HK-2 (cell line): ENCODE measurements around the gene SETD1A.
A peak's percentile ranks its signal among the peaks of the same experiment; 100 is the strongest.
"Not testable (repeated sequence)": the region's sequence is repeated elsewhere in the genome, so short reads cannot be mapped to it uniquely, and the experiment has no call there.

Experiments
- DNase-seq: peaks from one replicate; pipeline ENCODE4 v3.0.0-alpha.2; 2018; ENCODE audit not compliant: unreplicated experiment

SETD1A gene

DNA sequence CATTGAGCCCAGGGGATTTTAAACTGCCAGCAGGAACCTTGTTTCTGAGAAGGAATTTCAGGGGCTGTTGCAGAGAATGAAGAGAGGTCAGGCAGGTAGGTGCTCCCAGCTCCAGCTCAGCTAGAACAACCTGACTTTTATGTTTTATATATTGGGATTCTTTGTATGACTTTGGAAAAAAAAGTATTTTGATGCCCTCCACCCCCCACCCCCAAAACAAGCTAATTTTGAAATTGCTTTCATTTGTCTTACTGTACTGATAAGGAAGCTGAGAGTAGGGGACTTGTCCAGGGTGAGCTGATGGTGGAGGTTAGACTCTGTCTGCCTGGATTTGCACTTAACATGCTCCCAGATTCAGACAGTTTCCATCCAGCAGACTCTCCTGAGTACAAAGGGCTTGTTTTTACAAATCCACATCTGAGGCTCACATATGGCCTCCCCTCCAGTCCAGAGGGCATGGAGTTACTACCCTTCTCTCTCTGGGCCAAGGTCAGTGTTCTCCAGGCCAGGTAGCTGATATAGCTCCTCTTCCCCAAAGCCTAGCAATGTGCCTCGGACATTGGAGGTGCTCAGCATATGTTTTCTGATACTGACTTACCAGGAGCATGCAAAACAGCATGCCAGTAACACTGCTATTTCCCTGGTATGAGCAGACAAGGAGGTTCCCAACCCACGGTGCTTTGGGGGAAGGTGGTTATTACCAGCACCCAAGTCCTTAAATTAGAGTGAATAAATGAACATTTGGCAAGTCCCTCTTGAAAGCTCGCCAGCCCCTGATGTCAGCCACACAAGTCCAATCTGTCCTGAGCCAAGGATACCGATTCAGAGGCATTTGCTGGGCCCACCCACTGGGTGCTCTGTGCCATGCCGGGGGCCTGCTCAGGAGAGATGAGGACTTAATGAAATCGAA lies 41.6 kb downstream of the SETD1A start:
- no peak for DNase-seq

DNA sequence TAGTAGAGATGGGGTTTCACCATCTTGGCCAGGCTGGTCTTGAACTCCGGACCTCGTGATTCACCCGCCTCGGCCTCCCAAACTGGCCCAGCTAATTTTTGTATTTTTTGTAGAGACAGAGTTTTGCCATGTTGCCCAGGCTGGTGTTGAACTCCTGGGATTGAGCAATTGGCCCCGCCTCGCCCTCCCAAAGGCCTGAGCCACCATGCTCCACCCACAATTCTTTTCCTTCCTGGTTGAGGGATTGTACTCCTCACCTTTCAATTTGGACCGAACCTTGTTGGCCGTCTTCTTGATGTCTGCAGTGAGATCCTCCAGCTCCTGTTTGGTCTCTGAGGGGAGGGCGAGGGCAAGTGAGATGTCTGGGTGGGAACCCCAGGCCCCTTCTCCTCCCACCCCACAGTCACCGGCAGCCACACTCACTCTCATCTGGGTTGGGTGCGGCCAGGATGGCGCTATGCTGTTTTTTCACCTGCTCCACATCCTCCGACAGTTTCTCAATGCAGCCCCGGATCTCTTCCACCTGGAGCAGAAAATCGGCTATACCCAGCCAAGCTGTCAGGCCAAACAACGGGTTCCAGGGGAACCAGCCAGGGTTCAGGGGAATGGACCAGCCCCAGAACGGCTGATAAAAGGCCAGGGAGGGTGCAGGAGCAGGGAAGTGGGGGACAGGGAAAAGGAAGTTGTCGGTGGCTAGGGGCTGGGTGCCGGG lies 43.3 kb downstream of the SETD1A start:
- DNase-seq, result no peak

DNA sequence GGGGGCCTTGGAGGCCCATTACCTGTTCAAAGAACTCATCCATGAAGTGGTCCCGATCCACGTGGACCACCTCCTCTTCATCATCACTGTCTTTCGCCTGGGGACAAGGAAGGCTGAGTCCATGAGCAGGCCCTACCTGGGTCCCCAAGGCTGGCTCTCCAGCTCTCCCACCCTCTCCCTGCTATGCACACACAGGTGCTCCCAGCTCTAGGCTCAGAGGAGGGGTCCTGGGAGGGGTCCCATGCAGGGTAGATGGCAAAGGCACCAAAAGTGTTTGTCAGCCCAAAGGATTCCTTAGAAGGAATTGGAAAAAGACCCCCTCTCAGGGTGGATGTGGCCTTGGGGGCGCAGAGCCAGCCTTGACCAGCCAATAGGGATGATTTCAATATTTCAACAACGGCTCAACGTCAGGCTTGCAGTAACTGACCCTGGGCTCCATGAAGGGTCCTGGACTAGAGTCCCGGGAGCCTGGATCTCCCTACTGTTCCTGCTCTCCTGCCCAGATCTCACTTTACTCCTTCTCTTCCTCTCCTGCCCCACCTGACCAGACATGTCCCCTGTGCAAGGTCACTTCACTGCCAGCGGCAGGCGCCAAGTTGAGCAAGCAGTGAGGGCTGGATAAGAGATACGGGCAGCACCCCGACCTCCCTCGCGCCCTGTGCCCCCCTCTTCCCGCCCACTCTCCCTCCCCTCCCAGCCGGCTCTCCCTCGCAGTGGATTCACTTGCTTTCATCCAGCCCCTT lies 44.1 kb downstream of the SETD1A start:
- DNase-seq, result no peak

DNA sequence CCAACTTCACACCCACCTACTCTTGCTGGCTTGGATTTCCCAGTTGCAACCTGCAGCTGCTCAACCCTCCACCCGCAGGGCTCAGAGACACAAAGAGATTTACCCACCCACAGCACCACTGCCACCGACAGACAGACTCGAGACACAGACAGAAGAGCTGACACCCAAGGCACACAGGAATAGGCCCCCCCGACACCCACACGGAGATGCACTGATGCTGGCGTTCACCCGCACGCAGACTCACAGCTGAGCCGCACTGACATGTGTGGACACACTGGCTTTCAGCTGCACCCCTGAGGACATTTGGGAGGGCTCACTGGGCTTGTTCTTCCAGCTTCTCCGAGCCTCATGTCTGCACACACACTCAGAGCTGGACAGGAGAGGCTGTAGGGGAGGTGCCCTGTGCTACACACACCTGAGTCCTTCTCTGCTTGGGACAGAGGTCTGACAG lies 44.7 kb downstream of the SETD1A start:
- no peak for DNase-seq

DNA sequence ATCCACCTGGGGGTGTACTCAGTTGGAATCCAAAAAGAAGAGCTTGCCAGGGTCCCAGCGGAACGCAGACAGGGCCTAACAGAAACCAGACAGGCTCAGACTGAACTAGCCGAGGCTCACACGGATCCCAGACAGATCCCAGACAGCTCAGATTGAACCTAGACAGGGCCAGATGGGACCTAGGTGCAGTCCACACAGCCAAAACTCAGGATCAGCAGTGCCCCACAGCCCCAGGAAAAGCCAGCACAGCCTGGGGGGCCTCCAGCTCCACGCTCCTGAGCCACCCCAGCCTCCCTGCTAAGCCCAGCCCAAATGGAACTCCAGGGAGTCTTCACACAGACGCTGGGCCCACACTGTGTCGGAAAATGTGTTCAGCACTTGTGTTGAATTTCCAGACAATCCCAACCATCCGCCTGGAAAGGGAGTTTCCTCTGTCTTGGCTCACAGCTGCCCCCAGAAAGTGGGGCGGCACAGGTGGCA lies 45.3 kb downstream of the SETD1A start:
- no peak for DNase-seq

DNA sequence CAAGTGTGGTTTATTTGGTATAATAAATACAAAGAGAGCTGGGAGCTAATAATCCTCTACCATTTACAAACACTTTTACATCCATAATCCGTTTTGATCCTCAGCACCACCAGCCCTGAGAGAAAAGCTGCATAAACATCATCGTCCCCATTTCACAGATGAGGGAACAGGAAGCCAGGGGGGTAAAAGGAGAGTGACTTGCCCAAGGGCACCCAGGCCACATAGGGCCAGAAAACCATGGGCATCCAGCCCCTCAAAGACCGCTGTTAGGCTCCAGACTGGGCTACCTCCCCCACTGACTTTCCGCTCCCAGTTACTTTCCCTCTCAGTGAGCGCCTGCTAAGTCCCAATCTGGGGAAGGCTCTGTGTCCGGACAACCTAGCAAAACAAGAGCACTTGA lies 46.2 kb downstream of the SETD1A start:
- no peak for DNase-seq

DNA sequence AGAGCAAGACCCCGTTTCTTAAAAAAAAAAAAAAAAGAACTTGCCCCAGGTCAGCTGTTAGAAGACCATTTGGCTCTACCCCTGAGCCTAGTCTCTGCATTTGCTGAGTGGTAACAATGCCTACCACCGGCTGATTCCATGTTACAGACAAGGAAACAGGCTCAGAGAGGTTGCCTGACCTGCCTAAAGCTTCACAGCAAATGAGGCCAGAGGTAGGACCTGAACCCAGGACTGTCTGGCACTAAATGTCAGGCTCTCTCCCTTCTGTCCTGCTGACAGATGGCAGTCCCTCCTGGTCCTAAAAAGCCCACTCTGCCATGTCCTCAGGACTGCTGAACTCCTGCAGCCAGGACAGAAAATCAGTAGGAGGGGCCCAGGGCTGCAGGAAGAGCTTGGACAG lies 47.1 kb downstream of the SETD1A start:
- DNase-seq, result no peak

DNA sequence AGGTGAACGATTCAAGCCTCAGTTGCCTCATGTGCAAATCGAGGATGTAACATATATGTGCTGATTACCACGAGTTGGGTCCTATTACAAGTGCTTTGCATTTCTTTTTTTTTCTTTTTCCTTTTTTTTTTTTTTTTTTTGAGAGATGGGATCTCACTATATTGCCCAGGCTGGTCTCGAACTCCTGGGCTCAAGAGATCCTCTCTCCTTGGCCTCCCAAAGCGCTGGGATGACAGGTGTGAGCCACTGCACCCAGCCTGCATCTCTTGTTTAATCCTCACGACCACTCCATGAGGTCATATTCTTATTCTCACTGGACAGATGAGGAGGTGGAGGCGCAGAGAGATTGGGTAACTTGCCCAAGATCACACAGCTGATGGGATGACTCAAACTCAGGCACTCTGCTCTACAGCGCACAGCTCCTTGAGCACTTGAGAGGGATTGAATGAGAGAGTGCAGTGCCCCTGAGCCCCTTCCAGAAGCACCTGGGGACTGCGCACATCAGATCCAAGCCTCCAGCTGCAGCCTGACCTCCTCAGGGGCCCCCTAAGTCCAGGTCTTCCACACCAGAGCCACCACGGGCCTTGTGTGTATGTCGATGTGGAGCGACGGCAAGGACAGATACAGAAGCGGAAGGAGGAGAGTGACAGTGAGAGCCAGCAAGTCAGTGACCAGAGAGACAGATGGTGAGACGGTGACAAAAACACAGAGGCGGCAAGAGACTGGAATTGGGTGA lies 48.0 kb downstream of the SETD1A start:
- DNase-seq, result no peak

DNA sequence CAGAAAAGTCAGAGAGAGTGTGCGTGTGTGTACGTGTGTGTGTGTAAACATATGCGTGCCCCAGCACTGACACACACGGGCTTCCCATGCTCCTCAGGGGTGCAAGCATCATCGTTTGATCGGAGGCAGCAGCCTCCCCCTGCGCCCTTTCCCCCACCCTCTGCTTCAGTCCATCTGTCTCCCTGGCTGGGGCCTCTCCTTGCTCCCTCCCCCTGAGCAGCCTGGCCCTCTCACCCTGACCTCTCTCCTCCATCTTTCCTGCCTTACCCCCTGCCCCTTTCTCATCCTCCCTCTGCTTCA lies 48.5 kb downstream of the SETD1A start:
- no peak for DNase-seq

DNA sequence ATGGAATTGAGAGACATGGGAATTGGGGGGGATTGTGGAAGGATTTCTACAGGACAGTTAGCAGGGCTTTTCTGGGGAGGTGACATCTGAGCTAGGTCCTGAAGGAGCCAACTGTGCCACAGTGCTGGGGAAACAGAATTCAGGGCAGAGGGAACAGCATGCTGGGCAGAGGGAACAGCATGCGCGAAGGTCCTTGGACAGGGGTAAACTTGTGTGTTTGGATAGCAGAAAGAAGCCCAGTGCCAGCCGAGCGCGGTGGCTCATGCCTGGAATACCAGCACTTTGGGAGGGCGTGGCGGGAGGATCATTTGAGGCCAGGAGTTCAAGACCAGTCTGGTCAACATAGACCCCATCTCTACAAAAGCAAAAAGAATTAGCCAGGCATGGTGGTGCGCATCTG lies 49.0 kb downstream of the SETD1A start:
- DNase-seq, result no peak

DNA sequence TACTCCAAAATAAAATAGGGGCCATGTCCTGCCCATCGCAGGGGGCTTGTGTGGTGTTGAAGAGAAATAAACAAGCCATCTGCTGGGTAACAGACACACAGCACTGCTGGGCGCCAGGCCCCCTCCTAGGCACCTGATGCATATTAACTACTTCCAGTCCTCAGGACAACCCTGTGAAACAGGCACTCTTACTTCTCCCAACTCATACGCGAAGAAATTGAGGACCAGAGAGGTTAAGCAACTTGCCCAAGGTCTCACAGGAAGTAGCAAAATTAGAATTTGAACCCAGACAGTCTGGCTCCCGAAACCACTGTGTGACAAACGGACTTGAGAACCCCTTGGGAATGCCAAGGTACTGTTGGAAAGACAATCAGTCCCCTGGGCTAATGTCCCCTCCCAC lies 50.1 kb downstream of the SETD1A start:
- DNase-seq, result no peak

DNA sequence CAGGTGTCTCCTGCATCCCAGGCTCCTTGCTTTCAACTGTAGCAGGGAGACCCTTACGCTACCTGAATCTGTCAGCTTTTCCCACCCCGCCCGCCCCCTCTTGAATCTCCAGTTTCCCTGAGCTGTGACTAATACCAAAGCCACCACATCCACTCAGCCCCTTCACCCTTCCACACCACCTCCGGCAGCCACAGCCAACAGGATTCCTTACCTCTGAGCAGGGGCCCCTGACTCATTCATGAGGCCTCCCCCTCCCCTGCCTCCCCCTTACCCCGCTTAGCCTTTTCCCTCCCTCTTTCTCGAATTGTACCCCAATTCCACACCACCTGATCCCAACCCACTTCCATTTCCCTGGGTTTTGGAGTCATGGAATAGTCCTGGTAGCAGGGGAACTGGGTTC lies 50.6 kb downstream of the SETD1A start:
- DNase-seq, result peak; percentile 84

DNA sequence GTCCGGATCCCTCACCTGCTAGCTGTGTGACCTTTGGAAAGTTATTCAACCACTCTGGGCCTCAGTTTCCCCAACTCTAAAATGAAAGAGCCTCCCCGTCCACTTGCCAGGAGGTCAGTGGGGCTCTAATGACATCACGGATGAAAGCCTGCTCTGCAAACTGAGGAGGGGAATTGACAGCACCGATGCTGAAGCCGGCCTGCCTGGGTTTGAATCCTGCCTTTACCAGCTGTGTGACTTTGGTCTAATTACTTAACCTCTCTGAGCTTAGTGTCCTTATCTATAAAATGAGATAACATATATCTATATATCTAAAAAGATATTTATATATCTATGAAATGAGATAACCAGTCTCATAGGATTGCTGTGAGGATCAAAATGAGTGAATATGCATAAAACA lies 51.0 kb downstream of the SETD1A start:
- DNase-seq, result no peak

DNA sequence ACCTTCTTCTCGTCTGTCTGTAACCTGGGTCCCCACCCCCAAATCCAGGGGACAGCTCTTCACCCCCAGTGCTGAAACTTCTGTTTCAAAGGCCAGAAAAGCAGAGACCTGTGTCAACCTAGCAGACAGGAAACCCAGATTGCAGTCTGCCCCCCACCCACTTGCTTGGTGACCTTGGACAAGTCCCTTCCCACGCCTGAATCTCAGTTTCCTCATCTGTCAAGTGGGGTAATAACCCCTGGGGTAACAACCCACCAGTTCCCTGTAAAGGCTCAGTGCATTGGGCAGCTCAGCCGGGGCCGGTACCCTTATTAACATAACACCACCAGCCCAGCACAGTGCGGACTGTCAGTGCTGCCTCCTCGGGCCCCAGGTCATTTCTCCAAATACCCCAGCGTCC lies 51.6 kb downstream of the SETD1A start:
- DNase-seq, result no peak

DNA sequence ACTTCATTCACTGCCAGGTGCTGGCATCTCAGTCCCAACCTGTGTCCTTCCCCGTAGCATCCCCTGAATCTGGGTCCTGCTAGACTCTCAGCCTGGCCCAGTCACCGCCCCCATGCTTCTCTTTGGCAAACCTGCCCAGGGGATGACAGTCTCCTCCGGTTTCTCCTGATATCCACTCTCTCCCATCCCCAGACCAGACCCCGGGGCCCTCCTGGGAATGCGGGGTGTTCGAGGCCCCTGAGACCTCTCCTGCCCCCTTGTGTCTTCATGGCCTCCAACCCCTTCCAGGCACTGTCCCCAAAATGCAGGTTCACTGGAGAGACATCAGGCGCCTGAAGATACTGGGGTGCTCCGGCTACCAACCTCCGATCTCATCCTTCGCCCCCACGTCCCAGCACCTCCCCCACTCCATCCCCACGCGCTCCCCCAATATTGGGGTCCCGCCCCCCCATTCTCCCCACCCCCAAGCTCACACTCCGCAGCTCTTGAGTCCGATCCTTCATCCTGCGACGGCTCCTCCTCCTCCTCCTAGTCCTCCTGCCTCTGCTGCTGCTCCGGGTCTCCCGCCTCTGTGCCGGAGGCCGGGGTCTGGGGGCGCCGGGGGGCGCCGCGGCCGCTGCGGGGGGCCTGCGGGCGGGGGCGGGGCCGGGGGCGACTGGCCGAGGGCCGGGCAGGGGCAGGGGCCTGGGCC lies 52.5 kb downstream of the SETD1A start:
- no peak for DNase-seq

DNA sequence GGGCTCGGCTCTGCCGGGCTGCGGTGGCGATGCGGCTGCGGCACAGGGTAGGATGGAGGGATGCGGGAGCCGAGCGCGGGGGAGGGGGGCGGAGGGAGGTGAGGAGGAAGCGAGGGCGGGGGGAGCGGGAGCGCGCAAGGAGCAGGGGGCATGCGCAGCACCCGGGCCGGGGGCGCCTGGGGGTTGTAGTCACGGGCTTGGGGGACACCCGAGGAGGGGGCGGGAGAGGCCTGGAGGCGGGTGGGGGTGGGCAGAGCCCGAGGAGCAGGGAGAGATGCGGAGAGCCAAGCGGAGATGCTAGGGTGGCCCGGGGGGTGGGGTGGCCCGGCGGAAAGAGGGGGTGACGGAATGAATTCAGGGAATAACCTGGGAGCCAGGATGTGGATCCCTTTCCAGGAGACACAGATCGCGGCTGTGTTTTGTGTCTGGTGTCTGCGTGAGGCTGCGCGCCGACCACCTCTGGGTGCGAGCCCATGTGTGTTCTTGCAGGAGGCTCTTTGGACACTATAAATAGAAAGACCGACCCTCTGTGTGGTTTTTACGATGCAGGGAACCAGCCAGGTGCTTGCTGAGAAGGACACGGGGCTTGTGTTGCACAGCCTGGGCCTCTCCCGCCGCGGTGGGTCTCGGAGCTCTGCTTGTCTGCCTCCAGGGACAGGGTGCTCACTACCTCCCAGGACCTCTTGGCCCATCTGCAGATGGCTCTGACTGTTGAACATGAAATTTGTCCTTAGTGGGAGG lies 53.2 kb downstream of the SETD1A start, which contains the start of gene STX1B:
TSS of gene STX1B (minus strand) at position 54 of the 741 bp plus-strand sequence. CDS start 242 bp downstream, outside the sequence.
- no peak for DNase-seq

DNA sequence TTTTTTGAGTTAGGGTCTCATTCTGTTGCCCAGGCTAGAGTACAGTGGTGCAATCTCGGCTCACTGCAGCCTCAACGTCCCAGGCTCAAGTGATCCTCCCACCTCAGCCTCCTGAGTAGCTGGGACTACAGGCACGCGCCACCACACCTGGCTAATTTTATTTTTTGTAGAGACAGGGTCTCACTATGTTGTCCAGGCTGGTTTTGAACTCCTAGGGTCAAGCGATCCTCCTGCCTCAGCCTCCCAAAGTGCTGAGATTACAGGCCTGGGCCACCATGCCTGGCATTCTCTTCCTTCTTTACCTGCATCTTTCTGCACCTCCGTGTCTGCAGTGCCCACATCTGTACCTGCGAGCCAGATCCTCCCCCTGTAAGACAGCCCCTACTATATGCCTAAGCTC lies 54.3 kb downstream of the SETD1A start:
- DNase-seq, result not testable (repeated sequence)

DNA sequence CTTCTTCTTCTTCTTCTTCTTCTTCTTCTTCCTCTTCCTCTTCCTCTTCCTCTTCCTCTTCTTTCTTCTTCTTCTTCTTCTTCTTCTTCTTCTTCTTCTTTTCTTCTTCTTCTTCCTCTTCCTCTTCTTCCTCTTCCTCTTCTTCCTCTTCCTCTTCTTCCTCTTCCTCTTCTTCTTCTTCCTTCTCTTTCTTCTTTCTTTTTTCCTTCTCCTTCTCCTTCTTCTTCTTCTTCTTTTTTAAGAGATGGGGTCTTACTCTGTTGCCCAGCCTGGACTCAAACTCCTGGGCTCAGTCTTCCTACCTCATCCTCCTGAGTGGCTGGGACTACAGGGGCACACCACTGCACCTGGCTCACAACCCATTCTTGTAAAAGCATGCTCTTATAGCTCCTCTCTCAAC lies 55.7 kb downstream of the SETD1A start:
- not testable (repeated sequence) for DNase-seq

DNA sequence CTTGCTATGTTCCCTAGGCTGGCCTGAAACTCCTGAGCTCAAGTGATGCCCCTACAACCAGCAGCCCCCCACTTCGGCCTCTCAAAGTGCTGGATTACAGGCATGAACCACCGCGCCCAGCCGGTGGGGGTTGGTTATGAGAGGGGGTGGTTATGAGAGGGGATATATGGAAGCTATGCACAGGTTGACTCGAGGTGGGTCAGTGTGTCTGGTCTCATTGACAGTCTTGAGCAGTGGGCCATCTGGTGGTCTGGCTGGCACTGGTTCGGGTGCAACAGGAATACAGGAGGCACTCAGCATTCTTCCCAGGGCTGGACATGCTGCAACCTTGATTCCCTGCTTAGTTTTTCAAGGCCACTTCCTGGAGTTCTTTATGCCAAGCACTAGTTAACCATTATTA lies 58.5 kb downstream of the SETD1A start:
- DNase-seq, result peak; percentile 46

DNA sequence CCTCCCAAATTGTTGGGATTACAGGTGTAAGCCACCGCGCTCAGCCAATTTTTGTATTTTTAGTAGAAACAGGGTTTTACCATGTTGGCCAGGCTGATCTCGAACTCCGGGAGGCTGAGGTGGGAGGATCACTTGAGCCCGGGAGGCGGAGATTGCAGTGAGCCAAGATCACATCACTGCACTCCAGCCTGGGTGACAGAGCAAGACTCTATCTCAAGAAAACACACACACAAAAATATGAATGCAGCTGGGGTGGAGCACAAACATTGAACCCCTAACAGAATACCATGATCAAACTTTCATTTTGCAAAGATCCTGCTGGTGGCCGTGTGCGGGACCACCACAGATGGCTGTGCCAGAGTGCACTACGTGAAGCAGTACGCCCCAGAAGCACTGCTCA lies 60.2 kb downstream of the SETD1A start:
- not testable (repeated sequence) for DNase-seq
